ENCODE results near the gene NPHP4.

DNA sequence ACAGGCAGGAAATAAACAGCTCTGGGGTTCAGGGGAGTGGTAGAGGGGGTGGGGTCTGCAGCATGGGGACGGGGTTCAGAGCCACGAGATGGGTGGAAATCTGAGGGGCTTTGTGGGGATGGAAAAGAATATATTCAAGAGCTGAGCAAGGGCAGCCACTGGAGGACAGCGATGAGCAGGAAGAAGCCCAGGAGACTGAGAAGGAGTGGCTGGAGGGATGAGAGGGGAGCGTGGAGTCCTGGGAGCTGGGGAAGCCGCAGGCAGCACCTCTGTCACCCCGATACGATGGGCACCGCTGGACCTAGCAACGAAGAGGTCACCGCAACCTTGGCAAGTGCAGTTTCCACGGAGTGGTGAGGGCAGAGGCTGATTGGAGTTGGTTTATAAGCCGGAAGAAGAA lies 43.5 kb upstream of the NPHP4 start:
- TF ChIP-seq, protein P1, sequence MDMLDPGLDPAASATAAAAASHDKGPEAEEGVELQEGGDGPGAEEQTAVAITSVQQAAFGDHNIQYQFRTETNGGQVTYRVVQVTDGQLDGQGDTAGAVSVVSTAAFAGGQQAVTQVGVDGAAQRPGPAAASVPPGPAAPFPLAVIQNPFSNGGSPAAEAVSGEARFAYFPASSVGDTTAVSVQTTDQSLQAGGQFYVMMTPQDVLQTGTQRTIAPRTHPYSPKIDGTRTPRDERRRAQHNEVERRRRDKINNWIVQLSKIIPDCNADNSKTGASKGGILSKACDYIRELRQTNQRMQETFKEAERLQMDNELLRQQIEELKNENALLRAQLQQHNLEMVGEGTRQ (IDR thresholded peaks at IDR 0.05; ENCODE audit: borderline replicate concordance, low read depth, low read length): no peak
- TF ChIP-seq MTA3 (IDR thresholded peaks at IDR 0.05; ENCODE audit: borderline replicate concordance, low read length) (no peak), PML (IDR thresholded peaks at IDR 0.05; ENCODE audit: low read length) (no peak)
- TF ChIP-seq, protein P2, sequence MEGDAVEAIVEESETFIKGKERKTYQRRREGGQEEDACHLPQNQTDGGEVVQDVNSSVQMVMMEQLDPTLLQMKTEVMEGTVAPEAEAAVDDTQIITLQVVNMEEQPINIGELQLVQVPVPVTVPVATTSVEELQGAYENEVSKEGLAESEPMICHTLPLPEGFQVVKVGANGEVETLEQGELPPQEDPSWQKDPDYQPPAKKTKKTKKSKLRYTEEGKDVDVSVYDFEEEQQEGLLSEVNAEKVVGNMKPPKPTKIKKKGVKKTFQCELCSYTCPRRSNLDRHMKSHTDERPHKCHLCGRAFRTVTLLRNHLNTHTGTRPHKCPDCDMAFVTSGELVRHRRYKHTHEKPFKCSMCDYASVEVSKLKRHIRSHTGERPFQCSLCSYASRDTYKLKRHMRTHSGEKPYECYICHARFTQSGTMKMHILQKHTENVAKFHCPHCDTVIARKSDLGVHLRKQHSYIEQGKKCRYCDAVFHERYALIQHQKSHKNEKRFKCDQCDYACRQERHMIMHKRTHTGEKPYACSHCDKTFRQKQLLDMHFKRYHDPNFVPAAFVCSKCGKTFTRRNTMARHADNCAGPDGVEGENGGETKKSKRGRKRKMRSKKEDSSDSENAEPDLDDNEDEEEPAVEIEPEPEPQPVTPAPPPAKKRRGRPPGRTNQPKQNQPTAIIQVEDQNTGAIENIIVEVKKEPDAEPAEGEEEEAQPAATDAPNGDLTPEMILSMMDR (IDR thresholded peaks at IDR 0.05 in 2 of 3, conservative IDR thresholded peaks at IDR 0.05 in 1 of 3; ENCODE audit: control insufficient read depth in 2 of 3, extremely low read depth in 1 of 3, insufficient read depth in 1 of 3, low read depth in 3 of 3, low read length in 3 of 3): no peak

Data from GM12878 (cell line).